Hypothalamus (tissue), 51 donors: ENCODE data around the gene MYO3B.

Experiments used
- DNase-seq, 51 donors: peaks; one replicate each; lab custom pipeline; 2025; lab: John Stamatoyannopoulos, UW

MYO3B gene

DNA sequence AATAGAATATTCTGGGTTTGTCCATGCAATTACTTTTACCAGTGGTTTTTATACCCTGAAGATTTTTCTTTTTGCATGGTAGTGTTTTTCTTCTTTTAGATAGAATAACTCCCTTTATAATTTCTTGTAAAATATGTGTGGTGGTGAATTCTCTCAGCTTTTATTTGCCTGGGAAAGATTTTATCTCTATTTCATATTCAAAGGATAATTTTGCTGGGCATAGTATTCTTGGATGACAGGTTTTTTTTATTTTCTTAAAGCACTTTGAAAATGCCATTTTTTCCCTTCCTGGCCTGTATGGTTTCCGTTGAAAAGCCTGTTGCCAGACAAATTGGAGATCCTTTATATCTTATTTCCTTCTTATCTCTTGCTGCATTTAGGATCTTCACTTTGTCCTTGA lies 113.5 kb downstream of the MYO3B start:
- DNase-seq = no peak

DNA sequence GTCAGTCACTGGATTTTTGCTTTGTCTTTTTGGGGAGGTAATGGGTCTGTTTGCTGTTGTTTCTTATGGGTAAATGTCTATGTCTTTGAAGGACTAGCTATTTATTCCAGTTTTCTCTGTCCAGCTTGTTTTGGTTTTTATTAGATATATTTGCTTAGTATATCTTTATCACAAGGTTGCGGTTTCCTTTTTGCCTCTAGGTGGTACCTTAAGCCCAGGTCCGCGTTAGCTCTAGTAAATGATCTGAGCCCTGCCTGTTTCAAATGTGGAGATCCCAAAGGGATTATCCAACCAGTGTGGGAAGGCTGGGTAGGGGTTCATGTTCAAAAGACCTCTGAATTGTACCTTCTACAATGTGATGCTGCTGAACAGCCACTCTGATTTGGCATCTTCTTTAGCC lies 114.5 kb downstream of the MYO3B start:
- no peak for DNase-seq

GRCh38 chr2:170297496-170297895 lies 119.5 kb downstream of the MYO3B start:
- DNase-seq = no peak

GRCh38 chr2:170298115-170298514 lies 120.2 kb downstream of the MYO3B start:
- no peak for DNase-seq

DNA sequence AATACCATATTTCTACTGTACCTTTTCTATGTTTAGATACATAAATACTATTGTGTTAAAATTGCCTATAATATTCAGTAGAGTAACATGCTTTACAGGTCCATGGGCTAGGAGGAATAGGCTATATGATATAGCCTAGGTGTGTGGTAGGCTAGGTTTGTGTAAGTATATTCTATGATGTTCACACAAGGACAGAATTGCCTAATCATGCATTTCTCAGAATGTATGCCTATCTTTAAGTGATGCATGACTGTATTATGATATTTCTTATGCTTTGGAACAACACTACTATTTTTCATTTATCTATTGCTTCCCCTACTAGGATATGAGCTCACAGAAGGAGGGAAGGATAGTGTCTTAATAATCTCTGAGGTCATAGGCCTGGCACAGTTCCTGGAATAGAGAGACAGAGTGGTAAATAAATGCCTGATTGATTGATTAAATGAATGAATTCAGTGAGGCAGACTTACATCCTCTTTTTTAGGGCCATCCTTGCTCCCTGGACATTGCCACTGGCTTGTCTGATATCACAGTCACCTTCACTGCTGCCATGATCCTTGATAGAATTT lies 121.0 kb downstream of the MYO3B start:
- no peak for DNase-seq

GRCh38 chr2:170300993-170301392 lies 123.0 kb downstream of the MYO3B start:
- DNase-seq = no peak

DNA sequence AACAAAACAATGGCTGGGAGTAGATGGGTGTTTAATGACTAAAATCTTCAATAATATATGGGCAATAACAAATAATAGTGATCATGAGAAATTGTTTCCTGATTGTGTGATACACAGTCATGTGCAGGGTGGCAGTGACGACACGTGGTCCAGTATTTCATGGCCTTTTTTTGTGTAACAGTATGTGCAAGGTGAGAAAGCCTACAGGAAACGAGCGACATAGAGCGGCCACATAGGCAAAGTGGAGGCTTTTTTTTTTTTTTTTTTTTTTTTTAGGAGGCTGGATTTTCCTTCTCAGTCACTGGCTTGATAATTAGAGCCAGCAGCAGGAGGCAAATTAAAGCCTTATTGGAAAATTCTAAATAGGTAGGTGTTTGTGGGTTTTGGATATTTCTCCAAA lies 123.7 kb downstream of the MYO3B start:
- no peak for DNase-seq

DNA sequence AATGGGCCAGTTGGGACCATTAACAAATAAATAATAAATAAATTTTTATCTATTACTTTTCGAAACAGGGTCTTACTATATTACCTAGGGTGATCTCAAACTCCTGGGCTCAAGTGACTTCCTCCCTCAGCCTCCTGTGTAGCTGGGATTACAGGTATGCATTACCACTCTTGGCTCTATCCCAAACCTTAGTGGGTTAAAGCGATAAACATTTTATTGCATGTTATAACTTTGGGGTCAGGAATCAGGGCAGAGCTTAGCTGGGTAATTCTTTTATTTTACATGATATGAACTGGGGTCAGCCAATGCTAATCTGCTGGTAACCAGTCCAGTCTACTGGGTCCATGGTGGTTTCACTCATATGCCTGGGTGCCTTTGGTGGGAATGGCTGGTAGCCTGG lies 127.8 kb downstream of the MYO3B start:
- no peak for DNase-seq

DNA sequence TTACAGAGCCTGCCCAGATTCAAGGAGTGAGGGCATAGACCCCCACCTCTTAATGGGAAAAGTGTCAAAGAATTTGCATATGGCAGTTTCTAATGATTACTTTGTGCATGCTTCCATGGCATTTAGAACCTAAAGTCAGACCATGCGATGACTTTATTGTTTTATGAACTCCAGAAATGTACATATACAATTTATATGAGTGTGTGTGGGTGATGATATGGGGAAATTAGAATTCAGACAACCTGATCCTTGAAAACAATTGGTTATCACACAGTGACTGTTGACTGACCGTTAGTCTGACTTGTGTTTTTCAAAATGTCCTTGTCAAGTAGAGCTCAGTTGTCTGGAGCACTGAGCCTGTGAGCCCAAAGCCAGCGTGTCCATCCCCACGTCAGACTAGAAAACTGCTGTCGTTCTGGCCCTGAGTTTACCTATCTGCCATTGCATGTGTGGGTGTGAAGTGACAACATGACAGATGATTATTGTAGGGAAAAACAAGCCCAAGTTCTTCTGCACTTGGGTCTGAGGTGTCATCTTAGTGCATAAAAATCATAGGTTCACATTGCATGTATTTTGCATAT lies 128.4 kb downstream of the MYO3B start:
- no peak for DNase-seq

DNA sequence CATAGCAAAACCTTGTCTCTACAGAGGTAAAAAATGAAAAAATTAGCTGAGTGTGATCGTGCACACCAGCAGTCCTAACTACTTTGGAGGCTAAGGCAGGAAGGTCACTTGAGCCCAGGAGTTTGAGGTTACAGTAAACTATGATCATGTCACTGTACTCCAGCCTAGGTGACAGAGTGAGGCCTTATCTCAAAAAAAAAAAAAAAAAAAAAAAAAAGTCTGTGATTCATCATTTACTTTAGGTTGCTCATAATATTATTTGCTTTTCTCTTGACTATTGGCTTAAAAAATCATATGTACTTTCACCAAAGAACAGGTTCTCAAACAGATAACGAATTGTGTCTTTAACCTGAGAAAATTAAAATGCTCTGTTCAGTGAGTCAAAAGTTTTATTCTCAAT lies 129.1 kb downstream of the MYO3B start:
- no peak for DNase-seq

- DNase-seq = no peak
Observed at GRCh38 chr2:170307555-170308351, 129.8 kb downstream of the MYO3B start.

DNA sequence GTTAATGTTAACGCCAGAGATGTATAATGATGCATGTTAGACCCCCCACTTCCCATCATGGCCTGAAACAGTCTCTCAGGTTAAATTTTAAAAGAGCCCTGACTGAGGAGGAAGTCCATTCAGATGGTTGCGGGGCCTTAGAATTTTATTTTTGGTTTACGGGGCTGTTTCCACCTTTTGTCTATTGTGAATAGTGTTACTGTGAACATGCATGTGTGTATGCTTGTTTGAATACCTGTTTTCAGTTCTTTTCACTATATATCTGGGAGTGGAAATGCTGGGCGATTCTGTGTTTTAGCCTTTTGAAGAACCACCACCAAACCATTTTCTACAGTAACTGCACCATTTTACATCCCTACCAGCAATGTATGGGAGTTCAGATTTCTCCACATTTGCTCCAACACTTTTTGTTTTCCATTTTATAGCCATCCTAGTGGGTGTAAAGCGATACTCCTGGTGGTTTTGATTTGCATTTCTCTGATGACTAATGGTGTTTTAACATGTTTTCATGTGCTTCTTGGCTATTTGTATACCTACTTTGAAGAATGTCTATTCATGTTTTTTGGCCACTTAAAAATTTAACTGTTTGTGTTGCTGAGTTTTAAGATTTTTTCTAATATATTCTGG lies 133.0 kb downstream of the MYO3B start:
- DNase-seq = no peak

- peak in 9 of 51 donors; percentile 1 to 20 (median 8) for DNase-seq
Observed at GRCh38 chr2:170313347-170313991, 135.5 kb downstream of the MYO3B start.

GRCh38 chr2:170313992-170314348 lies 136.0 kb downstream of the MYO3B start:
- DNase-seq = no peak

DNA sequence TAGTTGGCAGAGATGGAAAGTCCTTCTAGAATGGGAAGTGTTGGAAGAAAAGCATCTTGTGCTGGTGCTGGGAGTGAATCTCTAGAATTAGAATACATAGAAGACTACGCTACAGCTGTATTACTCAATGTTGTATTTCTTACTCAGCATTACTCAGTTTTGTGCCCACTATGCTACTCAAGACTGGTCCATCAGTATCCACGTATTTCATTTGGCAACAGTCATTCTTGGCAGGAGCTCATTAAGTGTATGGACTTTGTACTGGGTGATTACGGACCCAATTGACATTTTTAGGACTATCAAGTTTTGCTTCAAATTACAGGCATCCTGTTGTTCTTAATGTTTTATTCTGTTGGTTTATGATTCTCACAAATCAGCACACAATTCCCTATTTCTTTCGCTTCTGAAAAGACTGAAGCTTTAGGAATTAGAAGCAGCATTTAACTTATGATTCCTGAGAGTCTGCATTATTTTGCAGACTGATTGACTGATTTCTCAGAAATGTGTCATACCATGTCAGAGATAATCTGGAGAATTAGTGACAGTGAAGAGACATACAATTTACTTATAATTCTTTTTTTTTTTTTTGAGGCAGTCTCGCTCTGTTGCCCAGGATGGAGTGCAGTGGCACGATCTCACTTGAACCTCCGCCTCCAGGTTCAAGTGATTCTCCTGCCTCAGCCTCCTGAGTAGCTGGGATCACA lies 136.9 kb downstream of the MYO3B start:
- DNase-seq = no peak

- no peak for DNase-seq
Observed at GRCh38 chr2:170320948-170321347, 143.0 kb downstream of the MYO3B start.

- no peak for DNase-seq
Observed at GRCh38 chr2:170321526-170321925, 143.6 kb downstream of the MYO3B start.

DNA sequence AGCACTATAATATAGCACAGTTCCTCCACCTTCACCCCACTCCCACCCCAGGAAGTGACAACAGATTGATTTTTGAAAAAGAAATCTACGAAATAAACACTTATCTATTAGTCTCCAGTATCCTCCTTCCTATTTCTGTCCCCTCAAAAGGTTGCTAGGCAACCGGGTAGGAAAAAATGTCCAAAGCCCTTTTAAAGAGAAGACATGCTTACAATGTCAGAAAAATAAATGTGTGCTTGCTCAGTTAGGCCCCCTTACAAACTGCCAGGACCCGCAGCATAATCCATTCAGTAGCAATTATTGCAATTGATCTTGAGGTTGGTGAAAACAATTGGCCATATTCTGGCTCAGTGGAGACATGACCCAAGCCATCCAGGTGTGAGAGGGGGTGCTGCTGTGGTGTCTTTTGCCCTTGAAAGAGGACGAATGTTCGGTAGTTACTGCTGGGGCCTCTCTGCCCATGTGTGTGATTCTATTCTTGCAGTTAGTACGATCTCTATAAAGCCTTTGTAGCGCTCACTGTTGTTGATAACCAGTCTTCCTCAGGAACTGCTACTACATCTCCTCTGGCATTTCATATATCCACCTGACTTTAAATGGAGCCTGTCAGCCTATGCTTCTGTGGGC lies 144.3 kb downstream of the MYO3B start:
- DNase-seq = peak in 1 of 51 donors; percentile 17

DNA sequence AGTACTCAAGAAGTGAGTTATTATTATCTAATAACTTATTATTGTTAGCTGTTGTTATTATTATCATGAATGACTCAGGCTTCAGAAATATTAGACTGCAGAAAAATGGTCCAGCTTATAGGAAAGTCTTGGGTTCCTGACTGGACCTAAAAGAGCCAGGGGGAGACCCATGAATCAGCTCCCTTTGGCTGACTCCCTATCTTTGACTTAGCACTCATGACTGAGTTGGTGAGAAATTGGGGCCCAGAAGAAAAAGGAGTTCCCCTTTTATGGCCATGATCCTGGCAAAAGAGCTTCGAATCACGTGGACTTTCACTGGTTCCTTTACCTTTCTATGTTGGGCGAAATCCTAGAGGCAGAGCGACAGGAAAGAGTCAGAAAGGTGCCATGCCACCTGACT lies 145.8 kb downstream of the MYO3B start:
- DNase-seq = no peak

- peak in 16 of 51 donors; percentile 1 to 54 (median 12) for DNase-seq
Observed at GRCh38 chr2:170324640-170325046, 146.7 kb downstream of the MYO3B start.
